Endothelial cell of umbilical vein (primary cell): ENCODE results near the gene USE1.

ENCODE experiments used
- POLR2A ChIP-seq: IDR thresholded peaks from 2 replicates; pipeline ENCODE4 v1.6.1; 2012; ENCODE audit warnings: low read depth, mild to moderate bottlenecking, control low read depth, low read length
- POLR2AphosphoS5 ChIP-seq: IDR thresholded peaks from 2 replicates; pipeline ENCODE4 v1.6.1; 2012; ENCODE audit warnings: low read depth, mild to moderate bottlenecking, control low read depth, low read length, moderate library complexity; ENCODE audit not compliant: insufficient read depth
- TF ChIP-seq, protein P1 (sequence below), 2 donors: IDR thresholded peaks; 1 replicate in 1 of 2; 2 replicates in 1 of 2; pipeline ENCODE4 v1.5.1; 2011; ENCODE audit warnings: low read length in 2 of 2, mild to moderate bottlenecking in 2 of 2, moderate library complexity in 2 of 2, control low read depth in 1 of 2, inconsistent platforms in 1 of 2, low read depth in 1 of 2; ENCODE audit not compliant: insufficient read depth in 1 of 2; ENCODE audit errors: extremely low read depth in 1 of 2
- TF ChIP-seq, protein P2 (sequence below): IDR thresholded peaks from 2 replicates; pipeline ENCODE4 v1.6.1; 2011; ENCODE audit not compliant: insufficient read depth, insufficient read length

DNA sequence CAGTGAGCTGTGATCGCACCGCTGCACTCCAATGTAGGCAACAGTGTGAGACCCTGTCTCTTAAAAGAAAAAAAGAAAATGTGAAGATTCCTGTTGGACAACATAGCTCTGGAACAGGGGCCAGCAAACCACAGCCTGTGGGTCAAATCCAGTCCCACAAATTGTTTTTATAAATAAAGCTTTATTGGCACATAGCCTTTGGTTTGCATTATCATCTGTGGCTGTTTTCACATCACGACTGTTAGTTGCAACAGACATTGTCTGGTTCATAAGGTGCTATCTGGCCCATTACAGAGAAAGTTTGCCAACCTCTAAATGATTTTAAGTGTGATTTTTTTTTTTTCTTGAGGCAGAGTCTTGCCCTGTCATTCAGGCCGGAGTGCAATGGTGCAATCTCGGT lies 49.4 kb upstream of the USE1 start:
- no peak for TF ChIP-seq POLR2A
- TF ChIP-seq, protein P1, sequence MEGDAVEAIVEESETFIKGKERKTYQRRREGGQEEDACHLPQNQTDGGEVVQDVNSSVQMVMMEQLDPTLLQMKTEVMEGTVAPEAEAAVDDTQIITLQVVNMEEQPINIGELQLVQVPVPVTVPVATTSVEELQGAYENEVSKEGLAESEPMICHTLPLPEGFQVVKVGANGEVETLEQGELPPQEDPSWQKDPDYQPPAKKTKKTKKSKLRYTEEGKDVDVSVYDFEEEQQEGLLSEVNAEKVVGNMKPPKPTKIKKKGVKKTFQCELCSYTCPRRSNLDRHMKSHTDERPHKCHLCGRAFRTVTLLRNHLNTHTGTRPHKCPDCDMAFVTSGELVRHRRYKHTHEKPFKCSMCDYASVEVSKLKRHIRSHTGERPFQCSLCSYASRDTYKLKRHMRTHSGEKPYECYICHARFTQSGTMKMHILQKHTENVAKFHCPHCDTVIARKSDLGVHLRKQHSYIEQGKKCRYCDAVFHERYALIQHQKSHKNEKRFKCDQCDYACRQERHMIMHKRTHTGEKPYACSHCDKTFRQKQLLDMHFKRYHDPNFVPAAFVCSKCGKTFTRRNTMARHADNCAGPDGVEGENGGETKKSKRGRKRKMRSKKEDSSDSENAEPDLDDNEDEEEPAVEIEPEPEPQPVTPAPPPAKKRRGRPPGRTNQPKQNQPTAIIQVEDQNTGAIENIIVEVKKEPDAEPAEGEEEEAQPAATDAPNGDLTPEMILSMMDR (IDR thresholded peaks at IDR 0.05; ENCODE audit: extremely low read depth in 1 of 2, insufficient read depth in 1 of 2, low read depth in 1 of 2, low read length in 2 of 2), result no peak
- TF ChIP-seq, protein P2, sequence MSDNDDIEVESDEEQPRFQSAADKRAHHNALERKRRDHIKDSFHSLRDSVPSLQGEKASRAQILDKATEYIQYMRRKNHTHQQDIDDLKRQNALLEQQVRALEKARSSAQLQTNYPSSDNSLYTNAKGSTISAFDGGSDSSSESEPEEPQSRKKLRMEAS, result no peak
- no peak for TF ChIP-seq POLR2AphosphoS5
